ENCODE results near the gene YJEFN3. TPM values are rescaled to one million over a fixed set of nuclear protein-coding genes. Genes with fewer than 3 reads are reported as not detected.

The YJEFN3 gene
- total RNA-seq, 1 experiment from 2014 or later: 25.3 TPM

DNA sequence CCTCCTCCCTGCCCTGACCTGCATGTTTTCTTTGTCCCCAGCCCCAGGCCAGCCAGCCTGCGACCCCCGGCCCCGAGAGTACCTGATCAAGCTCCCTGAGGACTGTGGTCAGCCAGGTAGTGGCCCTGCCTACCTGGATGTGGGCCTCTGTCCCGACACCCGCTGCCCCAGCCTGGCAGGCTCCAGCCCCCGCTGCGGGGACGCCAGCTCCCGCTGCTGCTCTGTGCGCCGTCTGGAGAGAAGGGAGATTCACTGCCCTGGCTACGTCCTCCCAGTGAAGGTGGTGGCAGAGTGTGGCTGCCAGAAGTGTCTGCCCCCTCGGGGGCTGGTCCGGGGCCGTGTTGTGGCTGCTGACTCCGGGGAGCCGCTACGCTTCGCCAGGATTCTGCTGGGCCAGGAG, 14.9 kb downstream of the YJEFN3 start:
- no peaks in the 10 kb centered on the region for H3K79me2 ChIP-seq (ENCODE audit: insufficient read depth, low read length)
- ATAC-seq (no peak), DNase-seq (ENCODE audit: low read depth, low spot score) (no peak)
- intact Hi-C loops (cut with micrococcal nuclease): loop anchor here (10.0 kb wide), 1 partner anchor 231 kb away; no protein-coding TSS in a partner anchor
- RAD21 ChIA-PET (ENCODE audit: low non-redundant PET in 1 of 2, low total read pairs in 2 of 2, uncharacterized antibody in 2 of 2, unreplicated experiment in 2 of 2): no interaction called here
- no peaks in the 10 kb centered on the region for H3K27me3 ChIP-seq (ENCODE audit: insufficient read depth, low read length)
- H3K27ac ChIP-seq (ENCODE audit: low read depth, low read length): no peak overlapping the region
- peaks cover 12 to 28% of the 10 kb centered on the region in 2 experiments for H3K4me1 ChIP-seq (ENCODE audit: control insufficient read depth in 1 of 2, insufficient read depth in 2 of 2, low read length in 2 of 2)
- no TSS peak for BruUV-seq (replicated peaks)
- H2AFZ ChIP-seq (ENCODE audit: low read depth, low read length, poor library complexity, severe bottlenecking): no peak overlapping the region
- CTCF ChIA-PET: interaction anchor here (1.3 kb wide), 1 partner anchor 9 kb away, joined by 3 read pairs; no protein-coding TSS in a partner anchor
- no peaks in the 10 kb centered on the region for H3K9me3 ChIP-seq (ENCODE audit: control insufficient read depth in 1 of 2, insufficient read depth in 1 of 2, low read depth in 1 of 2, low read length in 2 of 2)
- H3K4me2 ChIP-seq (ENCODE audit: low read length): no peak overlapping the region
- no peaks in the 10 kb centered on the region for H3K9me2 ChIP-seq (ENCODE audit: insufficient read depth)
- POLR2A ChIA-PET: no interaction called here
- TF ChIP-seq, protein P1, sequence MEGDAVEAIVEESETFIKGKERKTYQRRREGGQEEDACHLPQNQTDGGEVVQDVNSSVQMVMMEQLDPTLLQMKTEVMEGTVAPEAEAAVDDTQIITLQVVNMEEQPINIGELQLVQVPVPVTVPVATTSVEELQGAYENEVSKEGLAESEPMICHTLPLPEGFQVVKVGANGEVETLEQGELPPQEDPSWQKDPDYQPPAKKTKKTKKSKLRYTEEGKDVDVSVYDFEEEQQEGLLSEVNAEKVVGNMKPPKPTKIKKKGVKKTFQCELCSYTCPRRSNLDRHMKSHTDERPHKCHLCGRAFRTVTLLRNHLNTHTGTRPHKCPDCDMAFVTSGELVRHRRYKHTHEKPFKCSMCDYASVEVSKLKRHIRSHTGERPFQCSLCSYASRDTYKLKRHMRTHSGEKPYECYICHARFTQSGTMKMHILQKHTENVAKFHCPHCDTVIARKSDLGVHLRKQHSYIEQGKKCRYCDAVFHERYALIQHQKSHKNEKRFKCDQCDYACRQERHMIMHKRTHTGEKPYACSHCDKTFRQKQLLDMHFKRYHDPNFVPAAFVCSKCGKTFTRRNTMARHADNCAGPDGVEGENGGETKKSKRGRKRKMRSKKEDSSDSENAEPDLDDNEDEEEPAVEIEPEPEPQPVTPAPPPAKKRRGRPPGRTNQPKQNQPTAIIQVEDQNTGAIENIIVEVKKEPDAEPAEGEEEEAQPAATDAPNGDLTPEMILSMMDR (IDR thresholded peaks at IDR 0.05 in 2 of 3, conservative IDR thresholded peaks at IDR 0.05 in 1 of 3; ENCODE audit: borderline replicate concordance in 1 of 3, insufficient read depth in 1 of 3, low read depth in 2 of 3, low read length in 2 of 3): no peak
- TF ChIP-seq CEBPB (IDR thresholded peaks at IDR 0.05; ENCODE audit: low read depth) (no peak), POLR2AphosphoS5 (IDR thresholded peaks at IDR 0.05; ENCODE audit: low read depth, low read length) (no peak)
- H3K4me3 ChIP-seq (replicated peaks in 1 of 2; ENCODE audit: low read depth in 1 of 2, low read length in 2 of 2): no peak overlapping the region
- no peaks in the 10 kb centered on the region for H4K20me1 ChIP-seq (ENCODE audit: insufficient read depth)
- H3K36me3 ChIP-seq (ENCODE audit: control insufficient read depth in 1 of 2, insufficient read depth in 2 of 2, low read length in 2 of 2): no peaks in the 10 kb centered on the region
- H3K9ac ChIP-seq (ENCODE audit: low read length): no peak overlapping the region

DNA sequence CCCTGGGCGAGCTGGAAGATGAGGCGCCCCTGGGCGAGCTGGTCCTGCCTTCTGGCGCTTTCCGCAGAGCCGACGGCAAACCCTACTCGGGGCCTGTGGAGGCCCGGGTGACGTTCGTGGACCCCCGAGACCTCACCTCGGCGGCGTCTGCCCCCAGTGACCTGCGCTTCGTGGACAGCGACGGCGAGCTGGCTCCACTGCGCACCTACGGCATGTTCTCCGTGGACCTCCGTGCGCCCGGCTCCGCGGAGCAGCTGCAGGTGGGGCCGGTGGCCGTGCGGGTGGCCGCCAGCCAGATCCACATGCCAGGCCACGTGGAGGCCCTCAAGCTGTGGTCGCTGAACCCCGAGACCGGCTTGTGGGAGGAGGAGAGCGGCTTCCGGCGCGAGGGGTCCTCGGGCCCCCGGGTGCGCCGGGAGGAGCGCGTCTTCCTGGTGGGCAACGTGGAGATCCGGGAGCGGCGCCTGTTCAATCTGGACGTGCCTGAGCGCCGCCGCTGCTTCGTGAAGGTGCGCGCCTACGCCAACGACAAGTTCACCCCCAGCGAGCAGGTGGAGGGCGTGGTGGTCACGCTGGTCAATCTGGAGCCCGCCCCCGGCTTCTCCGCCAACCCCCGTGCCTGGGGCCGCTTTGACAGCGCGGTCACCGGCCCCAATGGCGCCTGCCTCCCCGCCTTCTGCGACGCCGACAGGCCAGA, 15.7 kb downstream of the YJEFN3 start:
- DNase-seq (ENCODE audit: low read depth, low spot score) (no peak), ATAC-seq (no peak)
- Histone ChIP-seq H3K4me1 (ENCODE audit: control insufficient read depth in 1 of 2, insufficient read depth in 2 of 2, low read length in 2 of 2) (peaks cover 10 to 24% of the 10 kb centered on the region in 2 experiments), H3K79me2 (ENCODE audit: insufficient read depth, low read length) (no peaks in the 10 kb centered on the region), H3K9ac (ENCODE audit: low read length) (no peak overlapping the region), H3K27me3 (ENCODE audit: insufficient read depth, low read length) (no peaks in the 10 kb centered on the region), H3K9me2 (ENCODE audit: insufficient read depth) (no peaks in the 10 kb centered on the region), H2AFZ (ENCODE audit: low read depth, low read length, poor library complexity, severe bottlenecking) (no peak overlapping the region), H3K4me3 (replicated peaks in 1 of 2; ENCODE audit: low read depth in 1 of 2, low read length in 2 of 2) (no peak overlapping the region), H3K4me2 (ENCODE audit: low read length) (no peak overlapping the region), H3K9me3 (ENCODE audit: control insufficient read depth in 1 of 2, insufficient read depth in 1 of 2, low read depth in 1 of 2, low read length in 2 of 2) (no peaks in the 10 kb centered on the region), H3K27ac (ENCODE audit: low read depth, low read length) (no peak overlapping the region), H3K36me3 (ENCODE audit: control insufficient read depth in 1 of 2, insufficient read depth in 2 of 2, low read length in 2 of 2) (no peaks in the 10 kb centered on the region), H4K20me1 (ENCODE audit: insufficient read depth) (no peaks in the 10 kb centered on the region)
- no TSS peak for BruUV-seq (replicated peaks)
- ChIA-PET RAD21 (ENCODE audit: low non-redundant PET in 1 of 2, low total read pairs in 2 of 2, uncharacterized antibody in 2 of 2, unreplicated experiment in 2 of 2) (no interaction called here), CTCF (interaction anchor here (1.3 kb wide), 1 partner anchor 8 kb away, joined by 3 read pairs; no protein-coding TSS in a partner anchor), POLR2A (no interaction called here)
- intact Hi-C loops (cut with micrococcal nuclease): loop anchor here (10.0 kb wide), 1 partner anchor 230 kb away; no protein-coding TSS in a partner anchor
- TF ChIP-seq, protein P2, sequence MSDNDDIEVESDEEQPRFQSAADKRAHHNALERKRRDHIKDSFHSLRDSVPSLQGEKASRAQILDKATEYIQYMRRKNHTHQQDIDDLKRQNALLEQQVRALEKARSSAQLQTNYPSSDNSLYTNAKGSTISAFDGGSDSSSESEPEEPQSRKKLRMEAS (IDR thresholded peaks at IDR 0.05): no peak
- TF ChIP-seq, protein P3, sequence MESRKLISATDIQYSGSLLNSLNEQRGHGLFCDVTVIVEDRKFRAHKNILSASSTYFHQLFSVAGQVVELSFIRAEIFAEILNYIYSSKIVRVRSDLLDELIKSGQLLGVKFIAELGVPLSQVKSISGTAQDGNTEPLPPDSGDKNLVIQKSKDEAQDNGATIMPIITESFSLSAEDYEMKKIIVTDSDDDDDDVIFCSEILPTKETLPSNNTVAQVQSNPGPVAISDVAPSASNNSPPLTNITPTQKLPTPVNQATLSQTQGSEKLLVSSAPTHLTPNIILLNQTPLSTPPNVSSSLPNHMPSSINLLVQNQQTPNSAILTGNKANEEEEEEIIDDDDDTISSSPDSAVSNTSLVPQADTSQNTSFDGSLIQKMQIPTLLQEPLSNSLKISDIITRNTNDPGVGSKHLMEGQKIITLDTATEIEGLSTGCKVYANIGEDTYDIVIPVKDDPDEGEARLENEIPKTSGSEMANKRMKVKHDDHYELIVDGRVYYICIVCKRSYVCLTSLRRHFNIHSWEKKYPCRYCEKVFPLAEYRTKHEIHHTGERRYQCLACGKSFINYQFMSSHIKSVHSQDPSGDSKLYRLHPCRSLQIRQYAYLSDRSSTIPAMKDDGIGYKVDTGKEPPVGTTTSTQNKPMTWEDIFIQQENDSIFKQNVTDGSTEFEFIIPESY (IDR thresholded peaks at IDR 0.05; ENCODE audit: extremely low read depth, insufficient replicate concordance, low read length): no peak
- TF ChIP-seq, protein P4, sequence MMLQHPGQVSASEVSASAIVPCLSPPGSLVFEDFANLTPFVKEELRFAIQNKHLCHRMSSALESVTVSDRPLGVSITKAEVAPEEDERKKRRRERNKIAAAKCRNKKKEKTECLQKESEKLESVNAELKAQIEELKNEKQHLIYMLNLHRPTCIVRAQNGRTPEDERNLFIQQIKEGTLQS (IDR thresholded peaks at IDR 0.05): no peak
- TF ChIP-seq RAD21 (IDR thresholded peaks at IDR 0.05; ENCODE audit: low read depth) (no peak), ZFX (IDR thresholded peaks at IDR 0.05) (no peak), POLR2AphosphoS5 (IDR thresholded peaks at IDR 0.05; ENCODE audit: low read depth, low read length) (no peak), YY1 (IDR thresholded peaks at IDR 0.05; ENCODE audit: extremely low read depth, insufficient replicate concordance, low read depth, low read length) (no peak), EGR1 (IDR thresholded peaks at IDR 0.05; ENCODE audit: low read depth) (no peak), JUND (IDR thresholded peaks at IDR 0.05) (no peak)
- TF ChIP-seq, protein P1 (IDR thresholded peaks at IDR 0.05 in 2 of 3, conservative IDR thresholded peaks at IDR 0.05 in 1 of 3; ENCODE audit: borderline replicate concordance in 1 of 3, insufficient read depth in 1 of 3, low read depth in 2 of 3, low read length in 2 of 3): no peak
